Neural cell (in vitro differentiated cells): ENCODE results near the gene KRT85. TPM values are rescaled to one million over a fixed set of nuclear protein-coding genes. Genes with fewer than 3 reads are reported as not detected.

Experiments used
- H2AFZ ChIP-seq: fragments of 200-600, 300-800 bp; sonication (generic), shearing (Covaris generic); 2 replicates; pipeline ENCODE4 v1.6.0; 2014; ENCODE audit warnings: low read depth, mild to moderate bottlenecking, antibody characterized with exemption, low read length, moderate library complexity
- H3F3A ChIP-seq: fragments of 200-600 bp; shearing (Covaris generic); 2 replicates; pipeline ENCODE4 v1.6.1; 2016; ENCODE audit warnings: mild to moderate bottlenecking, moderate library complexity, mixed read lengths, antibody characterized with exemption, low read length; ENCODE audit not compliant: insufficient read depth, poor library complexity, severe bottlenecking
- H3K27ac ChIP-seq: fragments of 200-600, 300-800 bp; sonication (generic), shearing (Covaris generic); 2 replicates; pipeline ENCODE4 v1.5.1; 2014; ENCODE audit warnings: mild to moderate bottlenecking, low read length, moderate library complexity
- H3K27me3 ChIP-seq: fragments of 300-800, 200-600 bp; sonication (generic), shearing (Covaris generic); 2 replicates; pipeline ENCODE4 v1.6.0; 2014; ENCODE audit warnings: mild to moderate bottlenecking, low read depth, low read length, moderate library complexity; ENCODE audit not compliant: insufficient read depth
- H3K36me3 ChIP-seq: fragments of 300-800, 200-600 bp; sonication (generic), shearing (Covaris generic); 2 replicates; pipeline ENCODE4 v1.5.1; 2014; ENCODE audit warnings: mild to moderate bottlenecking, antibody characterized with exemption, low read length, moderate library complexity; ENCODE audit not compliant: insufficient read depth
- H3K4me2 ChIP-seq: fragments of 300-800, 200-600 bp; sonication (generic), shearing (Covaris generic); 2 replicates; pipeline ENCODE4 v1.6.0; 2014; ENCODE audit warnings: mild to moderate bottlenecking, low read length
- H3K4me3 ChIP-seq: fragments of 300-800, 200-600 bp; sonication (generic), shearing (Covaris generic); 2 replicates; pipeline ENCODE4 v1.5.1; 2014; ENCODE audit warnings: mild to moderate bottlenecking, low read length, moderate library complexity
- H3K79me2 ChIP-seq: fragments of 200-600 bp; shearing (Covaris generic); replicated peaks from 2 replicates; pipeline ENCODE4 v1.6.0; 2014; ENCODE audit warnings: mild to moderate bottlenecking, low read length, moderate library complexity; ENCODE audit not compliant: insufficient read depth
- H3K9ac ChIP-seq: fragments of 300-800, 200-600 bp; sonication (generic), shearing (Covaris generic); 2 replicates; pipeline ENCODE4 v1.6.1; 2016; ENCODE audit warnings: mild to moderate bottlenecking, low read length, mixed read lengths
- H3K9me2 ChIP-seq: fragments of 200-600 bp; shearing (Covaris generic); 2 replicates; pipeline ENCODE4 v1.6.1; 2016; ENCODE audit warnings: mild to moderate bottlenecking, low read length, mixed read lengths; ENCODE audit not compliant: insufficient read depth
- H3K9me3 ChIP-seq: fragments of 200-600, 300-800 bp; sonication (generic), shearing (Covaris generic); 2 replicates; pipeline ENCODE4 v1.6.1; 2016; ENCODE audit warnings: mild to moderate bottlenecking, mixed run types, low read length, moderate library complexity, mixed read lengths
- H4K20me1 ChIP-seq: fragments of 200-600 bp; shearing (Covaris generic); 2 replicates; pipeline ENCODE4 v1.6.1; 2016; ENCODE audit warnings: mild to moderate bottlenecking, mixed run types; ENCODE audit not compliant: insufficient read depth
- EP300 ChIP-seq: fragments of 450-650 bp; conservative IDR thresholded peaks from 2 replicates; pipeline ENCODE4 v1.6.1; 2014; ENCODE audit warnings: antibody characterized with exemption, mild to moderate bottlenecking, moderate library complexity; ENCODE audit not compliant: poor library complexity, severe bottlenecking
- EZH2 ChIP-seq: fragments of 200-600, 300-800 bp; shearing (Covaris generic), sonication (generic); IDR thresholded peaks from 2 replicates; pipeline ENCODE4 v1.6.1; 2014; ENCODE audit warnings: antibody characterized with exemption, low read length, borderline replicate concordance, mild to moderate bottlenecking; ENCODE audit not compliant: insufficient read depth, poor library complexity, severe bottlenecking
- MXI1 ChIP-seq: fragments of 450-650 bp; conservative IDR thresholded peaks from 2 replicates; pipeline ENCODE4 v1.6.1; 2014; ENCODE audit warnings: antibody characterized with exemption, mild to moderate bottlenecking; ENCODE audit not compliant: poor library complexity, severe bottlenecking
- POLR2AphosphoS5 ChIP-seq: IDR thresholded peaks from 2 replicates; pipeline ENCODE4 v1.6.1; 2012
- RAD21 ChIP-seq: fragments of 450-650 bp; conservative IDR thresholded peaks from 2 replicates; pipeline ENCODE4 v1.6.1; 2014; ENCODE audit warnings: antibody characterized with exemption, mild to moderate bottlenecking, moderate library complexity
- REST ChIP-seq: IDR thresholded peaks from 2 replicates; pipeline ENCODE4 v1.6.1; 2012; ENCODE audit warnings: borderline replicate concordance
- SMC3 ChIP-seq: fragments of 450-650 bp; conservative IDR thresholded peaks from 2 replicates; pipeline ENCODE4 v1.6.1; 2014; ENCODE audit warnings: antibody characterized with exemption, mild to moderate bottlenecking, moderate library complexity; ENCODE audit not compliant: poor library complexity
- TAF1 ChIP-seq: IDR thresholded peaks from 2 replicates; pipeline ENCODE4 v1.6.1; 2012; ENCODE audit warnings: low read depth
- polyA plus RNA-seq: library from polyadenylated mRNA; depleted of rRNA; stranded (reverse); fragments of >200 nt; gene quantifications from 2 replicates; pipeline ENCODE4 v1.2.3, GENCODE V29; 2014
- TF ChIP-seq, protein P1 (sequence below): fragments of 450-650 bp; IDR thresholded peaks from 2 replicates; pipeline ENCODE4 v1.5.1; 2014; ENCODE audit warnings: antibody characterized with exemption, mild to moderate bottlenecking, moderate library complexity; ENCODE audit not compliant: poor library complexity, severe bottlenecking

Gene KRT85
- polyA plus RNA-seq, 1 donor from 2014 or later, result not detected

GRCh38 chr12:52369809-52370208 is 2.5 kb upstream of the KRT85 start:
- H3K27ac ChIP-seq, result no peak overlapping the region
- H3K4me3 ChIP-seq, result no peak overlapping the region
- H3K9ac ChIP-seq, result no peak overlapping the region
- no peaks in the 10 kb centered on the region for H3K27me3 ChIP-seq
- no peak for TF ChIP-seq REST
- no peak for TF ChIP-seq TAF1
- no peak for TF ChIP-seq EP300
- no peak for TF ChIP-seq EZH2
- TF ChIP-seq, protein P1, sequence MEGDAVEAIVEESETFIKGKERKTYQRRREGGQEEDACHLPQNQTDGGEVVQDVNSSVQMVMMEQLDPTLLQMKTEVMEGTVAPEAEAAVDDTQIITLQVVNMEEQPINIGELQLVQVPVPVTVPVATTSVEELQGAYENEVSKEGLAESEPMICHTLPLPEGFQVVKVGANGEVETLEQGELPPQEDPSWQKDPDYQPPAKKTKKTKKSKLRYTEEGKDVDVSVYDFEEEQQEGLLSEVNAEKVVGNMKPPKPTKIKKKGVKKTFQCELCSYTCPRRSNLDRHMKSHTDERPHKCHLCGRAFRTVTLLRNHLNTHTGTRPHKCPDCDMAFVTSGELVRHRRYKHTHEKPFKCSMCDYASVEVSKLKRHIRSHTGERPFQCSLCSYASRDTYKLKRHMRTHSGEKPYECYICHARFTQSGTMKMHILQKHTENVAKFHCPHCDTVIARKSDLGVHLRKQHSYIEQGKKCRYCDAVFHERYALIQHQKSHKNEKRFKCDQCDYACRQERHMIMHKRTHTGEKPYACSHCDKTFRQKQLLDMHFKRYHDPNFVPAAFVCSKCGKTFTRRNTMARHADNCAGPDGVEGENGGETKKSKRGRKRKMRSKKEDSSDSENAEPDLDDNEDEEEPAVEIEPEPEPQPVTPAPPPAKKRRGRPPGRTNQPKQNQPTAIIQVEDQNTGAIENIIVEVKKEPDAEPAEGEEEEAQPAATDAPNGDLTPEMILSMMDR, result no peak
- no peak for TF ChIP-seq RAD21
- no peak for TF ChIP-seq MXI1
- no peak for TF ChIP-seq POLR2AphosphoS5
- TF ChIP-seq SMC3, result no peak
- H3K79me2 ChIP-seq, result no peaks in the 10 kb centered on the region
- H4K20me1 ChIP-seq, result no peaks in the 10 kb centered on the region
- no peaks in the 10 kb centered on the region for H3K36me3 ChIP-seq
- no peaks in the 10 kb centered on the region for H3F3A ChIP-seq
- H2AFZ ChIP-seq, result no peak overlapping the region
- H3K9me2 ChIP-seq, result no peaks in the 10 kb centered on the region
- H3K9me3 ChIP-seq, result no peaks in the 10 kb centered on the region
- no peak overlapping the region for H3K4me2 ChIP-seq

GRCh38 chr12:52369211-52369610 is 1.9 kb upstream of the KRT85 start:
- Histone ChIP-seq H3K4me3 (no peak overlapping the region), H4K20me1 (no peaks in the 10 kb centered on the region), H3K27me3 (no peaks in the 10 kb centered on the region), H3K4me2 (no peak overlapping the region), H3F3A (no peaks in the 10 kb centered on the region), H3K9ac (no peak overlapping the region), H3K36me3 (no peaks in the 10 kb centered on the region), H3K9me2 (no peaks in the 10 kb centered on the region), H3K27ac (no peak overlapping the region), H3K79me2 (no peaks in the 10 kb centered on the region), H2AFZ (no peak overlapping the region), H3K9me3 (no peaks in the 10 kb centered on the region)
- TF ChIP-seq MXI1, result no peak
- TF ChIP-seq, protein P1, result no peak
- no peak for TF ChIP-seq SMC3
- TF ChIP-seq TAF1, result no peak
- TF ChIP-seq REST, result no peak
- no peak for TF ChIP-seq RAD21
- no peak for TF ChIP-seq POLR2AphosphoS5
- no peak for TF ChIP-seq EP300
- TF ChIP-seq EZH2, result no peak
